Activated CD8-positive, alpha-beta memory T cell treated with anti-CD3 and anti-CD28 coated beads, Interleukin-2, amount 10 ng/mL, durations not matched to agents 7 days and 5 days (primary cell): Measurements from ENCODE around the gene FXYD7. TPM values are rescaled to one million over a fixed set of nuclear protein-coding genes. Genes with fewer than 3 reads are reported as not detected.

ENCODE experiments used
- ATAC-seq: fragments of 150-1000 bp; cut with Tn5 transposase; one replicate; pipeline ENCODE4 v1.10.0; 2021; ENCODE audit warnings: moderate library complexity
- CTCF ChIA-PET: fragments of 350-600 bp; sonication (Branson Sonifier 250); formaldehyde crosslinking; loops from one replicate; lab custom pipeline; 2021; ENCODE audit warnings: antibody characterized with exemption; lab: Charles Lee
- DNase-seq: peaks from one replicate; pipeline ENCODE4 v3.0.0-alpha.2; 2020
- H3K27ac Mint-ChIP-seq: one replicate; pipeline ENCODE4 v1.8.0; 2021; ENCODE audit warnings: mild to moderate bottlenecking, mixed read lengths
- H3K27me3 Mint-ChIP-seq: one replicate; pipeline ENCODE4 v1.8.0; 2021; ENCODE audit warnings: mixed read lengths
- H3K36me3 Mint-ChIP-seq: one replicate; pipeline ENCODE4 v1.8.0; 2021; ENCODE audit warnings: mild to moderate bottlenecking, mixed read lengths
- H3K4me1 Mint-ChIP-seq: one replicate; pipeline ENCODE4 v1.8.0; 2021; ENCODE audit warnings: mixed read lengths
- H3K4me3 Mint-ChIP-seq: one replicate; pipeline ENCODE4 v1.8.0; 2021; ENCODE audit warnings: mild to moderate bottlenecking, moderate library complexity, mixed read lengths
- H3K9me3 Mint-ChIP-seq: one replicate; pipeline ENCODE4 v1.8.0; 2022; ENCODE audit warnings: low read depth, mixed read lengths
- total RNA-seq, 2 experiments: library from RNA; stranded (reverse); gene quantifications; one replicate each; pipeline ENCODE4 v1.2.3, GENCODE V29; 2021

The FXYD7 gene
- total RNA-seq, 2 experiments from 2014 or later = 1.1 to 1.9 TPM

- Mint-ChIP-seq H3K27me3 (no peaks in the 10 kb centered on the region), H3K4me1 (peaks cover 3% of the 10 kb centered on the region), H3K4me3 (no peak overlapping the region), H3K27ac (no peak overlapping the region), H3K9me3 (no peaks in the 10 kb centered on the region), H3K36me3 (no peaks in the 10 kb centered on the region)
- CTCF ChIA-PET = interaction anchor here (1.4 to 3.5 kb wide), 6 partner anchors 19 to 72 kb away, joined by 3 to 14 read pairs (median 5); partner anchors contain the start of gene LGI4
- ATAC-seq = no peak
- no peak for DNase-seq
Observed at GRCh38 chr19:35116072-35116801, 26.8 kb upstream of the FXYD7 start.

DNA sequence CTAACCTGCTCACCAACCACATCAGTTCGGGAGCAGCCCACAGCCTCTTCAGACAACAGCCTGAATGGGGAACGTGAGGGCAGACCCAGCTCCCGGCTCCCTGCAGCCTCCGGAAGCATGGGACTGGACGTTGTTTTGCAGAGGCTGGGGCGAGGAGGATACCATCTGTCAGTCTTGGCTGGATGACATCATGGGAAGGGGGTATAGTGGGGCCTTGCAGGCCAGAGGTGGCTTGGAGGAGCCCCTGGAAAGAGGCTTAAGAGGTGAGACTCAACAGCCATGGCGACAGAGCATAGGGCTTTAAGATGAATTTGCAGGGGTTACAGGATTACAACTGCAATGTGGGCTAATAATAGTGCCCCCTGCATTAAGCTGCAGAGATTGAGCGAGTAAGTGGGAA, 25.9 kb upstream of the FXYD7 start:
- DNase-seq = no peak
- Mint-ChIP-seq H3K4me3 (no peak overlapping the region), H3K27ac (no peak overlapping the region), H3K27me3 (no peaks in the 10 kb centered on the region), H3K36me3 (no peaks in the 10 kb centered on the region), H3K9me3 (no peaks in the 10 kb centered on the region), H3K4me1 (peaks cover 3% of the 10 kb centered on the region)
- CTCF ChIA-PET = interaction anchor here (1.4 to 3.5 kb wide), 3 partner anchors 19 to 73 kb away, joined by 3 to 13 read pairs (median 6); partner anchors contain the start of gene LGI4
- no peak for ATAC-seq

- H3K9me3 Mint-ChIP-seq = no peaks in the 10 kb centered on the region
- CTCF ChIA-PET = interaction anchor here (1.4 to 3.5 kb wide), 3 partner anchors 18 to 73 kb away, joined by 3 to 13 read pairs (median 6); partner anchors contain the start of gene LGI4
- H3K4me1 Mint-ChIP-seq = peaks cover 3% of the 10 kb centered on the region
- DNase-seq (no peak), ATAC-seq (no peak)
- H3K4me3 Mint-ChIP-seq = no peak overlapping the region
- H3K36me3 Mint-ChIP-seq = no peaks in the 10 kb centered on the region
- H3K27me3 Mint-ChIP-seq = no peaks in the 10 kb centered on the region
- H3K27ac Mint-ChIP-seq = no peak overlapping the region
Observed at GRCh38 chr19:35117799-35118198, 25.3 kb upstream of the FXYD7 start.

DNA sequence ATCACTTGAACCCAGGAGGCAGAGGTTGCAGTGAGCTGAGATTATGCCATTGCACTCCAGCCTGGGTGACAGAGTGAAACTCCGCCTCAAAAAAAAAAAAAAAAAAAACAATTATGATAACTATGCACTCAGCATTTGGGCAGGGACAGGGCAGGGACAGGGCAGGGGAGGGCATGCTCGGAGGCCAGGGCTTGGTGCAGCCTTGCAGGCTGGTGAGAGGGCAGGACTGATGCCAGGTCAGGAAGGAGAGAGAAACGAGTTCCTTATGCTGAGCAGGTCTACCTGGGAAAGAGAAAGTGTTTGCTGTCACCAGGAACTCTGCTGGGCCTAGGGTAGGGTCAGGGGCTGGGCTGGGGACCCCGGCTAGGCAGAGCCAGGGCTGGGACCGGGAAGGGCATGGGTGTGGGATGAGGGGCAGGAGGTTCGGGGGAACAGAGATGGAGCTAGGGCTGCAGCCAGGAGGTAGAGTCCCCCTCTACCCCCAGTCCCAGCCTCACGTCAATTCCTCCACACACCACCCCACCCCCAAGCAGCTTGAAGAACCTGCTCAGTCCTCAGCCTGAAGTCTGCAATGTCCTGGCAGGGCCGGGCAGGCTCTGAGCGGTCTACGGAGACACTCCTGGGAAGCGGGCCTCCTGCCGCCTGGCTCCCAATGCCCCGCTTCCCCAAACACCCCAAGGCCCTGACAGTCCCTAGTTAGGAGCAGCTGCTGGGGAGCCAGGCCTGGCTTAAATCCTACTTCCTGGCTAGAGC, 24.6 kb upstream of the FXYD7 start:
- ATAC-seq = no peak
- H3K4me1 Mint-ChIP-seq = peaks cover 3% of the 10 kb centered on the region
- no peaks in the 10 kb centered on the region for H3K9me3 Mint-ChIP-seq
- no peak overlapping the region for H3K27ac Mint-ChIP-seq
- H3K36me3 Mint-ChIP-seq = no peaks in the 10 kb centered on the region
- DNase-seq = no peak
- no peak overlapping the region for H3K4me3 Mint-ChIP-seq
- CTCF ChIA-PET = interaction anchor here (3.5 kb wide), 1 partner anchor 17 kb away, joined by 13 read pairs; the partner anchor contains the start of gene LGI4
- no peaks in the 10 kb centered on the region for H3K27me3 Mint-ChIP-seq

DNA sequence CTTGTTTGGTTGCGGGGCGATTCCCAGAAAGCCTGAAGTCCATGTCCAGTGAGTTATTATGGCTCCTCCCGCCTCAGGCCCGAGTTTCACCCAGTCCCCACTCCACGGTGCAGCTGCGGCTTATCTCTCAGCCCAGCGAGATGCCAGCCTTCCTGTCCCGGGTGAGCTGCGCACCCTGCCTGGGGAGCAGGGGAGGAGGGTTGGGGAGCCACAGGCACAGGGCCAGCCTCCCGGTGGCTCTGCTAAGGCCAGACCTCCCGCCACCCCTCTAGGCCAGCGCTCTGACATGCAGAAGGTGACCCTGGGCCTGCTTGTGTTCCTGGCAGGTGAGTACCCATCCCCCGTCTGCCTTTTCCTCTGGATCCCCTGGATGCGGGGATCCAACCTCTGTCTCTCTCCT, 24.0 kb upstream of the FXYD7 start:
- H3K36me3 Mint-ChIP-seq = no peaks in the 10 kb centered on the region
- CTCF ChIA-PET = interaction anchor here (1.2 to 3.5 kb wide), 2 partner anchors 17 to 52 kb away, joined by 4 to 13 read pairs; partner anchors contain the start of gene LGI4
- no peak for DNase-seq
- peaks cover 7% of the 10 kb centered on the region for H3K4me1 Mint-ChIP-seq
- no peaks in the 10 kb centered on the region for H3K27me3 Mint-ChIP-seq
- H3K4me3 Mint-ChIP-seq = no peak overlapping the region
- no peak overlapping the region for H3K27ac Mint-ChIP-seq
- no peak for ATAC-seq
- H3K9me3 Mint-ChIP-seq = no peaks in the 10 kb centered on the region

DNA sequence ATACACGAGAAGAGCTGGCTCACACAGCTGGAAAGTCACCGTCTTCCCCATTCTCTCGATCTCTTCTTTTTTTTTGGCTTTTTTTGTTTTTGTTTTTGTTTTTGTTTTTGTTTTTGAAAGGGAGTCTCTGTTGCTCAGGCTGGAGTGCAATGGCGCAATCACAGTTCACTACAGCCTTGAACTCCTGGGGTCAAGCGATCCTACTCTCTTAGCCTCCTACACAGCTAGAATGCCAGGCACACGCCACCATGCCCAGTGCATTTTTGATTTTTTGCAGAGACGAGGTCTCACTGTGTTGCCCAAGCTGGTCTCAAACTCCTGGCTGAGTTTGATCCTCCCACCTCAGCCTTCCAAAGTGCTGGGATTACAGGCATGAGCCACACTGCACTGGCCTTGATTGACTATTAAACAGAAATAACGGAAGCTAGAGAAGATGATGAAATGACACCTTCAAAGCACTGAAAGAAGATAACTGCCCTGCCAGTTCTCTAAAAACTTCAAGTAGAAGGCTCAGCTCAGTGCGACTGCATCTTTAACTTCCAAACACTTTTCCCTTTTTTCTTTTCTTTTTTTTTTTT, 23.4 kb upstream of the FXYD7 start:
- DNase-seq (no peak), ATAC-seq (no peak)
- Mint-ChIP-seq H3K36me3 (no peaks in the 10 kb centered on the region), H3K4me3 (no peak overlapping the region), H3K9me3 (no peaks in the 10 kb centered on the region), H3K27me3 (no peaks in the 10 kb centered on the region), H3K27ac (no peak overlapping the region), H3K4me1 (peaks cover 10% of the 10 kb centered on the region)
- CTCF ChIA-PET = interaction anchor here (1.2 to 3.5 kb wide), 2 partner anchors 16 to 53 kb away, joined by 4 to 13 read pairs; partner anchors contain the start of gene LGI4

- ATAC-seq (no peak), DNase-seq (no peak)
- Mint-ChIP-seq H3K9me3 (no peaks in the 10 kb centered on the region), H3K36me3 (no peaks in the 10 kb centered on the region), H3K4me1 (peaks cover 12% of the 10 kb centered on the region), H3K27ac (no peak overlapping the region), H3K27me3 (no peaks in the 10 kb centered on the region), H3K4me3 (no peak overlapping the region)
- CTCF ChIA-PET = interaction anchor here (1.2 kb wide), 1 partner anchor 54 kb away, joined by 4 read pairs; no protein-coding TSS in a partner anchor
Observed at GRCh38 chr19:35120492-35120891, 22.6 kb upstream of the FXYD7 start.

GRCh38 chr19:35120898-35121297, 22.2 kb upstream of the FXYD7 start:
- Mint-ChIP-seq H3K4me3 (no peak overlapping the region), H3K27me3 (no peaks in the 10 kb centered on the region), H3K9me3 (no peaks in the 10 kb centered on the region), H3K36me3 (no peaks in the 10 kb centered on the region), H3K4me1 (peaks cover 12% of the 10 kb centered on the region), H3K27ac (no peak overlapping the region)
- ATAC-seq (no peak), DNase-seq (no peak)
- CTCF ChIA-PET = no interaction called here

DNA sequence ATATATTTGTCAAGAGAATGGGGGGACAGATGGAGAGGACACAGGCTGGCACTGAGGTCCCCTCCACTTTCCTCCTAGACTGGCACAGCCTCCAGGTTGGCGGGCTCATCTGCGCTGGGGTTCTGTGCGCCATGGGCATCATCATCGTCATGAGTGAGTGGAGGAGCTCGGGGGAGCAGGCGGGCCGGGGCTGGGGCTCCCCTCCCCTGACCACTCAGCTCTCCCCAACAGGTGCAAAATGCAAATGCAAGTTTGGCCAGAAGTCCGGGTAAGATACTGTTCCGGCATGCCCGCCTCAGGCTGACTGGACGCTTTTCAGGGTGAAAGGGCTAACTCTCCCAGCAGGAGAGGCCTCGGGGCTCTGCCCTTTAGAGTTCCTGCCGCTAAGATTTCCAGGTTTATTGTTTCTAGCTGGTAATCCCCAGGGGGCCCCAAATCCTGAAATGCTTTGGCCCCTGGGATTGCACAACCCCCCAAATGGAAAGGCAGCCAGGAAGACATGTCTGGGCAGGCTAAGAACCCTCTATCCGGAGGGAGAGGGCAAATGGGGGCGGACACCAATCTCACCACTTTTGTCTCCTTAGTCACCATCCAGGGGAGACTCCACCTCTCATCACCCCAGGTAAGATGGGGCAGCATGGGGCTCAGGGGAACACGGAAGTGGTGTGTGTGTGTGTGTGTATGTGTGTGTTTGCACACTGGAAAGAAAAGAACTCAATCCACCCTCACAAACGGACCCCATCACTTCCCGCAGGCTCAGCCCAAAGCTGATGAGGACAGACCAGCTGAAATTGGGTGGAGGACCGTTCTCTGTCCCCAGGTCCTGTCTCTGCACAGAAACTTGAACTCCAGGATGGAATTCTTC, 20.1 kb upstream of the FXYD7 start:
- no peak for ATAC-seq
- Mint-ChIP-seq H3K4me3 (no peak overlapping the region), H3K27ac (no peak overlapping the region), H3K36me3 (no peaks in the 10 kb centered on the region), H3K27me3 (no peaks in the 10 kb centered on the region), H3K9me3 (no peaks in the 10 kb centered on the region), H3K4me1 (peaks cover 12% of the 10 kb centered on the region)
- CTCF ChIA-PET = interaction anchor here (4.7 kb wide), 1 partner anchor 13 kb away, joined by 24 read pairs; the partner anchor contains the start of gene LGI4
- DNase-seq = no peak

- DNase-seq = no peak
- CTCF ChIA-PET = interaction anchor here (1.6 to 4.7 kb wide), 2 partner anchors 12 to 56 kb away, joined by 5 to 24 read pairs; partner anchors contain the start of gene LGI4
- Mint-ChIP-seq H3K9me3 (no peaks in the 10 kb centered on the region), H3K27me3 (no peaks in the 10 kb centered on the region), H3K27ac (no peak overlapping the region), H3K4me1 (peaks cover 12% of the 10 kb centered on the region), H3K4me3 (no peak overlapping the region), H3K36me3 (no peaks in the 10 kb centered on the region)
- no peak for ATAC-seq
Observed at GRCh38 chr19:35123573-35123972, 19.5 kb upstream of the FXYD7 start.

DNA sequence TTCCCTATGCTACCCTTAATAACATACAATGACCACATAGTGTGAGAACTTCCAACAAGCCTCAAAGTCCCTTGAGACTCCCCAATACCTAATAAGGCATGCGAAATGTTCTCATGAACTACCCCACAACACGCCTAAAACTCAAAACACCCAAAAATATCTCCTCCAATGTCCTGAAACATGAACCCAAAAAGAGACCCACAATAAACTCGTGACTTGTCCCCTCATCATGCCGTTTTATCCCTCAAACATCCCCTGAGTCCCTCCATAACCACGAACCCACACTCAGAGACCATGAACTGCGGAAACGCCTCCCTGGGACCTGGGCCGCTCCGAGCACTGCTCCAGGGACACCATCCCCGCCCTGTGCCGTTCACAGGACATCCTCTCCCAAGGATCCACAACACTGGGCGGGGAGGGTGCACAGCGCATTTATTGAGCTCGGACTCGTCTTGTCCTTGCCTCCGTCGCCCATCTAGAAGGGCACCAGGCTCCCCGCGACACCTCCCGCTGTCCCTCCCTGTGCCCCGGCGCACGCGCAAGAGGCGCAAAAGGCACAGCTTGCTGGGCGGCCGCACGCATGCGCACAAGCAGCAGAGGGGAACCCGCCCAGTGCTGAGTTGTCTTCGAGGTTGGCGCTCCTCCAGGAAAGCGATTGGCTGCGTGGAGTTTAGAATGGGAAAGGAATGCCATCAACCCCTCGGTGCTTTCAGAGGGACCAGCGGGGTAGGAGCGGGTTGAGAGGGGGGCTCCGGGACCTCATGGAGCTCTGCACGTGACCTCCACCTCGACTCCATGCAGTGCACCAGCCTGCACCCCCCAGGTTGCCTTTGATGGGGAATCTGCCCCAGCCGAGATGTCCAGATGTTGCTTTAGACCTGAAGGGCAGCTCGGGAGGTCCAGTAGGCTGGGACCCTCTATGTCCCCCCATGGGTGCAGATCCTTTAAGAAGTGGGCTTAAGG, 18.7 kb upstream of the FXYD7 start:
- H3K36me3 Mint-ChIP-seq = no peaks in the 10 kb centered on the region
- CTCF ChIA-PET = interaction anchor here (0.6 to 4.7 kb wide), 7 partner anchors 11 to 127 kb away, joined by 3 to 24 read pairs (median 5); partner anchors contain the start of gene LGI4
- peak overlapping the region; percentile 67 for H3K4me3 Mint-ChIP-seq
- no peaks in the 10 kb centered on the region for H3K9me3 Mint-ChIP-seq
- H3K4me1 Mint-ChIP-seq = peaks cover 12% of the 10 kb centered on the region
- peak overlapping the region; percentile 39 for H3K27ac Mint-ChIP-seq
- no peaks in the 10 kb centered on the region for H3K27me3 Mint-ChIP-seq
- peak; percentile 98 for ATAC-seq
- DNase-seq = peak; percentile 90
